ENCODE measurements around the gene UBR4.

DNA sequence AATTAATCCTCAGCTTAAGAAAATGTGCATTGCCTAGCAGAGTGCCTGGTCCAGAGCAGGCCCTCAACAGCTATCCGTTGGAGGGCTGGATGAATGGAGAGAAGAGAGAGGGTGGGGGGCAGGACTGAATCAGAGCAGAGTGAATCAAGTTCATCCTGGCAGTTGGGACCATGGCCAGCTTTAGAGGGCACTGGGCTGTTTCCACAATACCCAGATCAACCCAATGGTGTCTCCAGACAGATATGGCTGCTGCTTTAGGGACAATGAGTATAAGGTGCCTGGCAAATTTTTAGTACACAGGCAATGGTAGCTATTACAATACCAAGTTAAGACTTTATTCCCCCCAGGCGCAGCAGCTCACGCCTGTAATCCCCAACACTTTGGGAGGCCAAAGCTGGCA lies 24.2 kb upstream of the UBR4 start:
- TF ChIP-seq, protein P1, sequence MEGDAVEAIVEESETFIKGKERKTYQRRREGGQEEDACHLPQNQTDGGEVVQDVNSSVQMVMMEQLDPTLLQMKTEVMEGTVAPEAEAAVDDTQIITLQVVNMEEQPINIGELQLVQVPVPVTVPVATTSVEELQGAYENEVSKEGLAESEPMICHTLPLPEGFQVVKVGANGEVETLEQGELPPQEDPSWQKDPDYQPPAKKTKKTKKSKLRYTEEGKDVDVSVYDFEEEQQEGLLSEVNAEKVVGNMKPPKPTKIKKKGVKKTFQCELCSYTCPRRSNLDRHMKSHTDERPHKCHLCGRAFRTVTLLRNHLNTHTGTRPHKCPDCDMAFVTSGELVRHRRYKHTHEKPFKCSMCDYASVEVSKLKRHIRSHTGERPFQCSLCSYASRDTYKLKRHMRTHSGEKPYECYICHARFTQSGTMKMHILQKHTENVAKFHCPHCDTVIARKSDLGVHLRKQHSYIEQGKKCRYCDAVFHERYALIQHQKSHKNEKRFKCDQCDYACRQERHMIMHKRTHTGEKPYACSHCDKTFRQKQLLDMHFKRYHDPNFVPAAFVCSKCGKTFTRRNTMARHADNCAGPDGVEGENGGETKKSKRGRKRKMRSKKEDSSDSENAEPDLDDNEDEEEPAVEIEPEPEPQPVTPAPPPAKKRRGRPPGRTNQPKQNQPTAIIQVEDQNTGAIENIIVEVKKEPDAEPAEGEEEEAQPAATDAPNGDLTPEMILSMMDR (IDR thresholded peaks at IDR 0.05) = no peak
- TF ChIP-seq POLR2AphosphoS5 (IDR thresholded peaks at IDR 0.05) (no peak), EP300 (IDR thresholded peaks at IDR 0.05; ENCODE audit: low read depth) (no peak), POLR2A (IDR thresholded peaks at IDR 0.05) (no peak)

Measured in transverse colon (tissue), 4 donors.